Stomach (tissue), 9 donors: Measurements from ENCODE around the gene CYP24A1. TPM values are rescaled to one million over a fixed set of nuclear protein-coding genes. Genes with fewer than 3 reads are reported as not detected.

Experiments used
- DNase-seq, 2 donors: peaks; one replicate each; pipeline versions ENCODE4 v3.0.0 to v3.0.0-alpha.2; 2013 to 2019
- H3K27ac ChIP-seq, 5 donors: fragments of 200-600 bp in 4 of 5; sonication (generic) in 4 of 5; one replicate each; pipeline ENCODE4 v1.5.1; 2013 to 2019; ENCODE audit warnings: mild to moderate bottlenecking in 1 of 5, moderate library complexity in 1 of 5
- H3K27me3 ChIP-seq, 3 donors: fragments of 200-600 bp; sonication (generic); one replicate each; pipeline ENCODE4 v1.5.1; 2017 to 2019; ENCODE audit warnings: mixed run types in 1 of 3
- H3K36me3 ChIP-seq, 4 donors: fragments of 200-600 bp; sonication (generic); 1 replicate in 3 of 4; 2 replicates in 1 of 4; pipeline ENCODE4 v1.5.1; 2016 to 2019
- H3K4me1 ChIP-seq, 4 donors: fragments of 200-600 bp; sonication (generic); one replicate each; pipeline ENCODE4 v1.5.1; 2016 to 2019
- H3K4me3 ChIP-seq, 4 donors: fragments of 200-600 bp; sonication (generic) in 3 of 4; one replicate each; pipeline ENCODE4 v1.5.1; 2016 to 2019; ENCODE audit warnings: mild to moderate bottlenecking in 1 of 4
- H3K9me3 ChIP-seq, 4 donors: fragments of 200-600 bp; sonication (generic); one replicate each; pipeline ENCODE4 v1.5.1; 2016 to 2019
- EP300 ChIP-seq: sonication (generic); formaldehyde crosslinking; IDR thresholded peaks from one replicate; pipeline ENCODE4 v1.6.1; 2017; ENCODE audit warnings: antibody characterized with exemption
- POLR2A ChIP-seq, 4 donors: fragments of 450-650 bp; IDR thresholded peaks; one replicate each; pipeline ENCODE4 v1.6.1; 2016; ENCODE audit warnings: antibody characterized with exemption in 4 of 4, control low read depth in 2 of 4, mild to moderate bottlenecking in 1 of 4, moderate library complexity in 1 of 4
- POLR2AphosphoS5 ChIP-seq, 3 donors: sonication (generic); formaldehyde crosslinking; IDR thresholded peaks; one replicate each; pipeline ENCODE4 v1.6.1; 2016; ENCODE audit warnings: antibody characterized with exemption in 3 of 3
- WGBS, 5 donors: extraction: QIAGEN DNeasy Blood & Tissue Kit in 3 of 5; methylation state at CpG; one replicate each; pipeline versions ENCODE4 v1.1.5 to v1.1.7; 2013 to 2018; 5-methylcytosine and 5-hydroxymethylcytosine counted together
- intact Hi-C: fragments of 100-400 bp; cut with DNase I; formaldehyde crosslinking; loops from one replicate; pipeline ENCODE4 v1.15.1; 2023; ENCODE audit warnings: low total_unique reads
- polyA plus RNA-seq, 3 donors: library from polyadenylated mRNA; stranded (reverse); fragments of 200-250 nt; gene quantifications; one replicate each; pipeline ENCODE4 v1.2.3, GENCODE V29; 2013
- total RNA-seq, 5 donors: library from RNA; depleted of rRNA; stranded (reverse); fragments of >200 nt; gene quantifications; one replicate each; pipeline versions ENCODE4 v1.1.0 to v1.2.3, GENCODE V29; 2014 to 2016
- TF ChIP-seq, protein P1 (sequence below), 7 experiments: fragments of 450-650 bp in 4 of 7; fragments of 200-600 bp in 3 of 7; sonication (generic) in 3 of 7; IDR thresholded peaks; one replicate each; pipeline ENCODE4 v1.5.1; 2016 to 2019; ENCODE audit warnings: antibody characterized with exemption in 7 of 7, control low read depth in 2 of 7, mild to moderate bottlenecking in 1 of 7
- donor health status: healthy with polysubstance abuse.
- donor health status: Bipolar disorder and iron deficiency.
- donor health status: healthy.

The CYP24A1 gene
- total and polyA plus RNA-seq, 8 donors: 1.2 TPM; not detected in 7

DNA sequence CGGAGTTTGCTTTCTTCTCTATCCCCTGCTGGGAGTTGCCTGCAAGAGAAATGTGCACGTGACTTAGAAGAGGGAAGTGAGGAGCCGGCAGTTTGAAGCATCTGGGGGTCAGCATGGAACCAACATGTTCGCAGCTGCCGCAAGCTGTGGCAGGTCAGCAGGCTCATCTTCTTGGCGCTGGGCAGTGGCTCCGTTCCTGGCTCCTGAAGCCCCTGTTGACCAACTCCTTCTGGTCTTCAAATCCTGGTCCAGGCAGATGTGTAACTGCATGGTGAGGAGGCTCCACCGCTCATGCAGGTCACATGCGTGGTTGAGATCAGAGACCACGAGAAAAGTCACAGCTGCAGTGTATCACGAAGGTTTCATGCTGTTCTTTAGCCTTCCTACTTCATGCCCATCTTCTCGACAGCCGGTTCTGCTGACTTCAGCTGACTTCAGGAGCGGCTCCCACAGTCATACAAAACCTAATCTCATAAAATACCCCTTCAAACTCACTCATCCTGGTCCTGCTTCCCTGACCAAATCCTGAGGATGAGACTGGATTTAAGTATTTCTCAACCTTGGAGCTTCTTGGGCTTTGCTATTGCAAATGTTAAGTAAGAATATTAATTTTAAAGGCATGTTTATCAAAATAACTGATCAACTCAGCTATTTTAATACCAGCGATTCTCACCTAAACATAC, 58.5 kb downstream of the CYP24A1 start:
- DNase-seq: no peak
- Histone ChIP-seq H3K9me3 (no peaks in the 10 kb centered on the region), H3K27me3 (no peaks in the 10 kb centered on the region), H3K36me3 (no peaks in the 10 kb centered on the region), H3K27ac (peak overlapping the region in 3 of 5 donors; percentile 24 to 66 (median 53)), H3K4me1 (no peaks in the 10 kb centered on the region), H3K4me3 (no peak overlapping the region)
- intact Hi-C loops: no loop called here
- WGBS, 5 donors: 68 to 77% (median 75%) methylated on average over 13 to 15 of the region's 15 CpGs
- TF ChIP-seq, protein P1, sequence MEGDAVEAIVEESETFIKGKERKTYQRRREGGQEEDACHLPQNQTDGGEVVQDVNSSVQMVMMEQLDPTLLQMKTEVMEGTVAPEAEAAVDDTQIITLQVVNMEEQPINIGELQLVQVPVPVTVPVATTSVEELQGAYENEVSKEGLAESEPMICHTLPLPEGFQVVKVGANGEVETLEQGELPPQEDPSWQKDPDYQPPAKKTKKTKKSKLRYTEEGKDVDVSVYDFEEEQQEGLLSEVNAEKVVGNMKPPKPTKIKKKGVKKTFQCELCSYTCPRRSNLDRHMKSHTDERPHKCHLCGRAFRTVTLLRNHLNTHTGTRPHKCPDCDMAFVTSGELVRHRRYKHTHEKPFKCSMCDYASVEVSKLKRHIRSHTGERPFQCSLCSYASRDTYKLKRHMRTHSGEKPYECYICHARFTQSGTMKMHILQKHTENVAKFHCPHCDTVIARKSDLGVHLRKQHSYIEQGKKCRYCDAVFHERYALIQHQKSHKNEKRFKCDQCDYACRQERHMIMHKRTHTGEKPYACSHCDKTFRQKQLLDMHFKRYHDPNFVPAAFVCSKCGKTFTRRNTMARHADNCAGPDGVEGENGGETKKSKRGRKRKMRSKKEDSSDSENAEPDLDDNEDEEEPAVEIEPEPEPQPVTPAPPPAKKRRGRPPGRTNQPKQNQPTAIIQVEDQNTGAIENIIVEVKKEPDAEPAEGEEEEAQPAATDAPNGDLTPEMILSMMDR (IDR thresholded peaks at IDR 0.05): no peak
- TF ChIP-seq POLR2AphosphoS5 (IDR thresholded peaks at IDR 0.05) (no peak), EP300 (no peak), POLR2A (IDR thresholded peaks at IDR 0.05) (no peak)

DNA sequence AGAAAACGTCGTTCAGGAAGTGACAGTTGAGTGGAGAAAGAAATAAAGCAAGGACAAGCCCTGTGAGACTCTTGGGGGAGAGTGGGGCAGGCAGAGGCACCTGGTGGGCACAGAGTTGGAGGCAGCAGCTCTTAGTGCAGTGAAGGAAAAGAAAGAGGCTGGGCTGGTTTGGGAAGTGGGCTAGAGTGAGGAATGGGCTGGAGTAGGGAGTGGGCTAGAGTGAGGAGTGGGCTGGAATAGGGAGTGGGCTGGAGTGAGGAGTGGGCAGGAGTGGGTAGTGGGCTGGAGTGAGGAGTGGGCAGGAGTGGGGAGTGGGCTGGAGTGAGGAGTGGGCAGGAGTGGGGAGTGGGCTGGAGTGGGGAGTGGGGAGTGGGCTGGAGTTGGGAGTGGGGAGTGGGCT, 59.7 kb downstream of the CYP24A1 start:
- Histone ChIP-seq H3K4me1 (no peaks in the 10 kb centered on the region), H3K27ac (no peak overlapping the region), H3K4me3 (no peak overlapping the region), H3K36me3 (no peaks in the 10 kb centered on the region), H3K27me3 (no peaks in the 10 kb centered on the region), H3K9me3 (no peaks in the 10 kb centered on the region)
- whole genome bisulfite sequencing, 5 donors: 71 to 85% (median 81%) methylated on average over 2 of the region's 2 CpGs
- TF ChIP-seq EP300: no peak
- no peak for TF ChIP-seq POLR2A (IDR thresholded peaks at IDR 0.05)
- no peak for TF ChIP-seq POLR2AphosphoS5 (IDR thresholded peaks at IDR 0.05)
- TF ChIP-seq, protein P1 (IDR thresholded peaks at IDR 0.05): no peak
- intact Hi-C loops: no loop called here
- no peak for DNase-seq

DNA sequence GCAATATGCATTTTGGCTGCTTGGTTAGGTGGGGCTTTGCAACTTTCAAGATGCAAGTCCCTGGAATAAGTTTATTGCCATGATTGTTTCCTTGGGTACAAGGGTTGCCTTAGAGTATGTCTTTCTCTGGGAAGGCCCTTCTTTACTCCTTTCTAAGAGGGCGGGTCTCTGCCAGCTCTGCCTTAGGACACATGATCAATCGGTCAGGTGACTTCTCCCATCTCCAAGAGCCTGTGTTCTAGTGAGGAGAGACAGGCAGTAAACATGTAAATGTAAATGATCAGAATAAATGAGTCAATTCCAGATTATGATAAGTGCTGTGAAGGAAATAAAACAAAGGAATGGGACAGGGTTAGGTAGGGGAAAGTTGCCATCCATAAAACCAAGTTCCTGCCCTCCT, 60.2 kb downstream of the CYP24A1 start:
- intact Hi-C loops: no loop called here
- 82 to 96% (median 92%) methylated on average over 2 of the region's 2 CpGs for WGBS, 5 donors

DNA sequence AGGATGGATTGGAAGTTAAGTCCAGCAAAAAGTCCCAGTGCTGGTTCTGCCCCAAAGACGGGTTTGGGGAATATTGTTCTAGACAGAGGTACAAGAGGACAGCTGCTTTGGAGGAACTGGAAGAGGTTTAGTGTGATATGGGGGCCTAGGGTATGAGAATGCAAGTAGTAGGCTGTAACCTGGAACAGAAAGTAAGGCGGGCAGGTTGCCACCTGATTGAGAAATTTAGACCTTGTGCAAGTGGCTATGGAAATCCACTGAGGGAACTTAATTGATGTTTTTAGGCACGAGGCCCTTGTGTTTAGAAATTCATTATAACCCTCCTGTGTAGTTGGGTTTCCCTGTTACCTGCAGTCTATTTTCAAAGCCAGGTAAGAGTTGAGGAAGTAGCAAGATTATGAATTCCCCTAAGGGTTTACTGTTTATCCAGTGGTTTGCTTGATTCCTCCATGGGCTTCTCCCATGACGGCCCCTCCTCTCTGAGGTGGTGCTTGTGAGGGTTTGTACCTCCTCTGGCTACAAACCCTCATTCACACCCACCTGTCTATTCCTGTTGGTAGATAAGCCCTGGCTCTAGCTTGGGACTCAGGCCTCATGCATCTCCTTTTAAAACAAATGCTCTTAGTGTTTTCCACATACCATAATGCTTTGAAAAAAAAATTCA, 61.4 kb downstream of the CYP24A1 start:
- Histone ChIP-seq H3K4me3 (no peak overlapping the region), H3K9me3 (no peaks in the 10 kb centered on the region), H3K27me3 (no peaks in the 10 kb centered on the region), H3K27ac (no peak overlapping the region), H3K36me3 (no peaks in the 10 kb centered on the region), H3K4me1 (peaks cover 0 to 9% (median 2%) of the 10 kb centered on the region in 4 donors)
- DNase-seq: peak in 1 of 2 donors; percentile 19
- intact Hi-C loops: no loop called here
- 64 to 83% (median 71%) methylated on average over 4 of the region's 4 CpGs for WGBS, 5 donors
- no peak for TF ChIP-seq POLR2A (IDR thresholded peaks at IDR 0.05)
- TF ChIP-seq, protein P1 (IDR thresholded peaks at IDR 0.05): no peak
- no peak for TF ChIP-seq EP300
- TF ChIP-seq POLR2AphosphoS5 (IDR thresholded peaks at IDR 0.05): no peak

More for the DNA sequence above, 60.2 kb downstream of the CYP24A1 start:
- no peak for TF ChIP-seq EP300
- TF ChIP-seq POLR2AphosphoS5 (IDR thresholded peaks at IDR 0.05): no peak
- TF ChIP-seq POLR2A (IDR thresholded peaks at IDR 0.05): no peak
- TF ChIP-seq, protein P1 (IDR thresholded peaks at IDR 0.05): no peak
- H3K4me3 ChIP-seq: no peak overlapping the region
- no peaks in the 10 kb centered on the region for H3K27me3 ChIP-seq
- H3K36me3 ChIP-seq: no peaks in the 10 kb centered on the region
- H3K4me1 ChIP-seq: no peaks in the 10 kb centered on the region
- peak in 1 of 2 donors; percentile 20 for DNase-seq
- no peak overlapping the region for H3K27ac ChIP-seq
- H3K9me3 ChIP-seq: no peaks in the 10 kb centered on the region
